Vagina (tissue), 2 donors: ENCODE data around the gene PLEKHA8.

Experiments
- POLR2AphosphoS5 ChIP-seq, 2 donors: sonication (generic); formaldehyde crosslinking; IDR thresholded peaks; one replicate each; pipeline ENCODE4 v1.9.0; 2017; ENCODE audit warnings: antibody characterized with exemption in 2 of 2, mild to moderate bottlenecking in 2 of 2, low read depth in 1 of 2; ENCODE audit not compliant: insufficient read depth in 1 of 2
- TF ChIP-seq, protein P1 (sequence below), 3 experiments: fragments of 450-650 bp in 2 of 3; fragments of 200-600 bp in 1 of 3; sonication (generic) in 1 of 3; IDR thresholded peaks; one replicate each; pipeline ENCODE4 v1.5.1; 2017 to 2019; ENCODE audit warnings: antibody characterized with exemption in 3 of 3, mild to moderate bottlenecking in 2 of 3, moderate library complexity in 2 of 3

- TF ChIP-seq POLR2AphosphoS5 (IDR thresholded peaks at IDR 0.05; ENCODE audit: insufficient read depth in 1 of 2, low read depth in 1 of 2) = no peak
- TF ChIP-seq, protein P1, sequence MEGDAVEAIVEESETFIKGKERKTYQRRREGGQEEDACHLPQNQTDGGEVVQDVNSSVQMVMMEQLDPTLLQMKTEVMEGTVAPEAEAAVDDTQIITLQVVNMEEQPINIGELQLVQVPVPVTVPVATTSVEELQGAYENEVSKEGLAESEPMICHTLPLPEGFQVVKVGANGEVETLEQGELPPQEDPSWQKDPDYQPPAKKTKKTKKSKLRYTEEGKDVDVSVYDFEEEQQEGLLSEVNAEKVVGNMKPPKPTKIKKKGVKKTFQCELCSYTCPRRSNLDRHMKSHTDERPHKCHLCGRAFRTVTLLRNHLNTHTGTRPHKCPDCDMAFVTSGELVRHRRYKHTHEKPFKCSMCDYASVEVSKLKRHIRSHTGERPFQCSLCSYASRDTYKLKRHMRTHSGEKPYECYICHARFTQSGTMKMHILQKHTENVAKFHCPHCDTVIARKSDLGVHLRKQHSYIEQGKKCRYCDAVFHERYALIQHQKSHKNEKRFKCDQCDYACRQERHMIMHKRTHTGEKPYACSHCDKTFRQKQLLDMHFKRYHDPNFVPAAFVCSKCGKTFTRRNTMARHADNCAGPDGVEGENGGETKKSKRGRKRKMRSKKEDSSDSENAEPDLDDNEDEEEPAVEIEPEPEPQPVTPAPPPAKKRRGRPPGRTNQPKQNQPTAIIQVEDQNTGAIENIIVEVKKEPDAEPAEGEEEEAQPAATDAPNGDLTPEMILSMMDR (IDR thresholded peaks at IDR 0.05) = no peak
Measured at GRCh38 chr7:30113144-30113543, 84.9 kb downstream of the PLEKHA8 start.
